Measurements from ENCODE around the gene EEIG1. TPM values are rescaled to one million over a fixed set of nuclear protein-coding genes. Genes with fewer than 3 reads are reported as not detected.

Gene EEIG1
- total RNA-seq, 1 donor from 2014 or later: 26.4 TPM

GRCh38 chr9:127991757-127992274 is 11.0 kb upstream of the EEIG1 start:
- H3K4me1 ChIP-seq (ENCODE audit: insufficient read depth, low read length): peaks cover 5% of the 10 kb centered on the region
- H3K9ac ChIP-seq (ENCODE audit: low read length): no peak overlapping the region
- no peak overlapping the region for H3K4me3 Mint-ChIP-seq (ENCODE audit: unreplicated experiment)
- H3K36me3 ChIP-seq (ENCODE audit: insufficient read depth, low read length): no peaks in the 10 kb centered on the region
- DNase-seq (ENCODE audit: low read depth) (no peak), FAIRE-seq (no peak)
- H3K4me1 Mint-ChIP-seq (ENCODE audit: low read depth, unreplicated experiment): no peaks in the 10 kb centered on the region
- no peak overlapping the region for H3K4me2 ChIP-seq (ENCODE audit: low read length)
- H3K27ac Mint-ChIP-seq (ENCODE audit: unreplicated experiment): no peak overlapping the region
- H3K79me2 ChIP-seq (ENCODE audit: insufficient read depth, low read length): no peaks in the 10 kb centered on the region
- no peak overlapping the region for H2AFZ ChIP-seq (ENCODE audit: low read depth, low read length)
- H3K27ac ChIP-seq (ENCODE audit: low read depth, low read length): no peak overlapping the region
- H3K27me3 Mint-ChIP-seq (ENCODE audit: low read depth, unreplicated experiment): peaks cover 12% of the 10 kb centered on the region
- no peaks in the 10 kb centered on the region for H4K20me1 ChIP-seq (ENCODE audit: insufficient read depth, low read length)
- H3K36me3 Mint-ChIP-seq (ENCODE audit: low read depth, unreplicated experiment): no peaks in the 10 kb centered on the region
- TF ChIP-seq, protein P1, sequence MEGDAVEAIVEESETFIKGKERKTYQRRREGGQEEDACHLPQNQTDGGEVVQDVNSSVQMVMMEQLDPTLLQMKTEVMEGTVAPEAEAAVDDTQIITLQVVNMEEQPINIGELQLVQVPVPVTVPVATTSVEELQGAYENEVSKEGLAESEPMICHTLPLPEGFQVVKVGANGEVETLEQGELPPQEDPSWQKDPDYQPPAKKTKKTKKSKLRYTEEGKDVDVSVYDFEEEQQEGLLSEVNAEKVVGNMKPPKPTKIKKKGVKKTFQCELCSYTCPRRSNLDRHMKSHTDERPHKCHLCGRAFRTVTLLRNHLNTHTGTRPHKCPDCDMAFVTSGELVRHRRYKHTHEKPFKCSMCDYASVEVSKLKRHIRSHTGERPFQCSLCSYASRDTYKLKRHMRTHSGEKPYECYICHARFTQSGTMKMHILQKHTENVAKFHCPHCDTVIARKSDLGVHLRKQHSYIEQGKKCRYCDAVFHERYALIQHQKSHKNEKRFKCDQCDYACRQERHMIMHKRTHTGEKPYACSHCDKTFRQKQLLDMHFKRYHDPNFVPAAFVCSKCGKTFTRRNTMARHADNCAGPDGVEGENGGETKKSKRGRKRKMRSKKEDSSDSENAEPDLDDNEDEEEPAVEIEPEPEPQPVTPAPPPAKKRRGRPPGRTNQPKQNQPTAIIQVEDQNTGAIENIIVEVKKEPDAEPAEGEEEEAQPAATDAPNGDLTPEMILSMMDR (IDR thresholded peaks at IDR 0.05; ENCODE audit: insufficient read depth, low read depth, low read length): no peak
- no peak for TF ChIP-seq EZH2 (IDR thresholded peaks at IDR 0.05; ENCODE audit: insufficient read depth, low read length)
- H3K9me3 Mint-ChIP-seq (ENCODE audit: unreplicated experiment): peaks cover 4% of the 10 kb centered on the region
- H3K4me3 ChIP-seq (ENCODE audit: insufficient read depth, low read depth, low read length): no peak overlapping the region
- no peaks in the 10 kb centered on the region for H3K9me3 ChIP-seq (ENCODE audit: insufficient read depth, low read depth, low read length)
- H3K27me3 ChIP-seq (ENCODE audit: insufficient read depth, low read length): no peaks in the 10 kb centered on the region

GRCh38 chr9:127991017-127991756 is 10.4 kb upstream of the EEIG1 start:
- H3K27me3 Mint-ChIP-seq (ENCODE audit: low read depth, unreplicated experiment): peaks cover 12% of the 10 kb centered on the region
- Histone ChIP-seq H3K27ac (ENCODE audit: low read depth, low read length) (no peak overlapping the region), H3K36me3 (ENCODE audit: insufficient read depth, low read length) (no peaks in the 10 kb centered on the region), H3K79me2 (ENCODE audit: insufficient read depth, low read length) (no peaks in the 10 kb centered on the region), H3K9ac (ENCODE audit: low read length) (no peak overlapping the region), H3K27me3 (ENCODE audit: insufficient read depth, low read length) (no peaks in the 10 kb centered on the region), H3K9me3 (ENCODE audit: insufficient read depth, low read depth, low read length) (no peaks in the 10 kb centered on the region), H2AFZ (ENCODE audit: low read depth, low read length) (no peak overlapping the region), H3K4me2 (ENCODE audit: low read length) (no peak overlapping the region), H4K20me1 (ENCODE audit: insufficient read depth, low read length) (no peaks in the 10 kb centered on the region), H3K4me1 (ENCODE audit: insufficient read depth, low read length) (peaks cover 5% of the 10 kb centered on the region), H3K4me3 (ENCODE audit: insufficient read depth, low read depth, low read length) (no peak overlapping the region)
- H3K4me1 Mint-ChIP-seq (ENCODE audit: low read depth, unreplicated experiment): no peaks in the 10 kb centered on the region
- H3K9me3 Mint-ChIP-seq (ENCODE audit: unreplicated experiment): peaks cover 4% of the 10 kb centered on the region
- no peak for DNase-seq (ENCODE audit: low read depth)
- H3K36me3 Mint-ChIP-seq (ENCODE audit: low read depth, unreplicated experiment): no peaks in the 10 kb centered on the region
- no peak overlapping the region for H3K4me3 Mint-ChIP-seq (ENCODE audit: unreplicated experiment)
- H3K27ac Mint-ChIP-seq (ENCODE audit: unreplicated experiment): no peak overlapping the region
- FAIRE-seq: no peak
- TF ChIP-seq EZH2 (IDR thresholded peaks at IDR 0.05; ENCODE audit: insufficient read depth, low read length): no peak
- TF ChIP-seq, protein P1 (IDR thresholded peaks at IDR 0.05; ENCODE audit: insufficient read depth, low read depth, low read length): no peak

GRCh38 chr9:127990554-127990953 is 9.8 kb upstream of the EEIG1 start:
- Histone ChIP-seq H3K27ac (ENCODE audit: low read depth, low read length) (no peak overlapping the region), H2AFZ (ENCODE audit: low read depth, low read length) (no peak overlapping the region), H3K9ac (ENCODE audit: low read length) (no peak overlapping the region), H3K36me3 (ENCODE audit: insufficient read depth, low read length) (no peaks in the 10 kb centered on the region), H3K4me2 (ENCODE audit: low read length) (no peak overlapping the region), H3K9me3 (ENCODE audit: insufficient read depth, low read depth, low read length) (no peaks in the 10 kb centered on the region), H3K4me1 (ENCODE audit: insufficient read depth, low read length) (peaks cover 5% of the 10 kb centered on the region), H4K20me1 (ENCODE audit: insufficient read depth, low read length) (no peaks in the 10 kb centered on the region), H3K27me3 (ENCODE audit: insufficient read depth, low read length) (no peaks in the 10 kb centered on the region), H3K79me2 (ENCODE audit: insufficient read depth, low read length) (no peaks in the 10 kb centered on the region), H3K4me3 (ENCODE audit: insufficient read depth, low read depth, low read length) (no peak overlapping the region)
- H3K4me3 Mint-ChIP-seq (ENCODE audit: unreplicated experiment): no peak overlapping the region
- no peak for TF ChIP-seq EZH2 (IDR thresholded peaks at IDR 0.05; ENCODE audit: insufficient read depth, low read length)
- TF ChIP-seq, protein P1 (IDR thresholded peaks at IDR 0.05; ENCODE audit: insufficient read depth, low read depth, low read length): no peak
- DNase-seq (ENCODE audit: low read depth): no peak
- peaks cover 12% of the 10 kb centered on the region for H3K27me3 Mint-ChIP-seq (ENCODE audit: low read depth, unreplicated experiment)
- H3K9me3 Mint-ChIP-seq (ENCODE audit: unreplicated experiment): peaks cover 4% of the 10 kb centered on the region
- no peak overlapping the region for H3K27ac Mint-ChIP-seq (ENCODE audit: unreplicated experiment)
- H3K4me1 Mint-ChIP-seq (ENCODE audit: low read depth, unreplicated experiment): no peaks in the 10 kb centered on the region
- no peaks in the 10 kb centered on the region for H3K36me3 Mint-ChIP-seq (ENCODE audit: low read depth, unreplicated experiment)
- FAIRE-seq: no peak

All from astrocyte (in vitro differentiated cells and primary cell).